MM.1S (cell line): ENCODE measurements around the gene HIP1.
"Not testable (repeated sequence)": the region's sequence is repeated elsewhere in the genome, so short reads cannot be mapped to it uniquely, and the experiment has no call there.

ENCODE experiments used
- CTCF ChIP-seq: fragments of 300-600 bp; sonication (generic); IDR thresholded peaks from 2 replicates; pipeline ENCODE4 v1.5.1; 2016; ENCODE audit warnings: antibody characterized with exemption, low read length, mixed read lengths
- EZH2 ChIP-seq: fragments of 300-600 bp; sonication (generic); optimal IDR thresholded peaks from 2 replicates; pipeline ENCODE3; 2017; ENCODE audit warnings: low read depth, mild to moderate bottlenecking, antibody characterized with exemption, low read length, mixed read lengths

DNA sequence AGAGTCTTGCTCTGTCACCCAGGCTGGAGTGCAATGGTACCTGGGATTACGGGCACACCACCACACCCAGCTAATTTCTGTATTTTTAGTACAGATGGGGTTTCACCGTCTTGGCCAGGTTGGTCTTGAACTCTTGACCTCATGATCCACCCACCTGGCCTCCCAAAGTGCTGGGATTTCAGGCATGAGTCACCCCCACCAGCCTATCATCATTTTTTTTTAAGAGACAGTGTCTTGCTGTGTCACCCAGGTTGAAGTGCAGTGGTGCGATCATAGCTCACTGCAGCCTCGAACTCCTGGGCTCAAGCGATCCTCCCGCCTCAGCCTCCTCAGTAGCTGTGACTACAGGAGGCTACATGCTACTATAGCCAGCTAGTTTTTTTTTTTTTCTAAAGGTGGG is 56.7 kb downstream of the HIP1 start:
- not testable (repeated sequence) for TF ChIP-seq CTCF, EZH2
